ENCODE results near the gene DHRS2.
"Not testable (repeated sequence)": the region's sequence is repeated elsewhere in the genome, so short reads cannot be mapped to it uniquely, and the experiment has no call there.

Gene DHRS2, protein sequence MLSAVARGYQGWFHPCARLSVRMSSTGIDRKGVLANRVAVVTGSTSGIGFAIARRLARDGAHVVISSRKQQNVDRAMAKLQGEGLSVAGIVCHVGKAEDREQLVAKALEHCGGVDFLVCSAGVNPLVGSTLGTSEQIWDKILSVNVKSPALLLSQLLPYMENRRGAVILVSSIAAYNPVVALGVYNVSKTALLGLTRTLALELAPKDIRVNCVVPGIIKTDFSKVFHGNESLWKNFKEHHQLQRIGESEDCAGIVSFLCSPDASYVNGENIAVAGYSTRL

DNA sequence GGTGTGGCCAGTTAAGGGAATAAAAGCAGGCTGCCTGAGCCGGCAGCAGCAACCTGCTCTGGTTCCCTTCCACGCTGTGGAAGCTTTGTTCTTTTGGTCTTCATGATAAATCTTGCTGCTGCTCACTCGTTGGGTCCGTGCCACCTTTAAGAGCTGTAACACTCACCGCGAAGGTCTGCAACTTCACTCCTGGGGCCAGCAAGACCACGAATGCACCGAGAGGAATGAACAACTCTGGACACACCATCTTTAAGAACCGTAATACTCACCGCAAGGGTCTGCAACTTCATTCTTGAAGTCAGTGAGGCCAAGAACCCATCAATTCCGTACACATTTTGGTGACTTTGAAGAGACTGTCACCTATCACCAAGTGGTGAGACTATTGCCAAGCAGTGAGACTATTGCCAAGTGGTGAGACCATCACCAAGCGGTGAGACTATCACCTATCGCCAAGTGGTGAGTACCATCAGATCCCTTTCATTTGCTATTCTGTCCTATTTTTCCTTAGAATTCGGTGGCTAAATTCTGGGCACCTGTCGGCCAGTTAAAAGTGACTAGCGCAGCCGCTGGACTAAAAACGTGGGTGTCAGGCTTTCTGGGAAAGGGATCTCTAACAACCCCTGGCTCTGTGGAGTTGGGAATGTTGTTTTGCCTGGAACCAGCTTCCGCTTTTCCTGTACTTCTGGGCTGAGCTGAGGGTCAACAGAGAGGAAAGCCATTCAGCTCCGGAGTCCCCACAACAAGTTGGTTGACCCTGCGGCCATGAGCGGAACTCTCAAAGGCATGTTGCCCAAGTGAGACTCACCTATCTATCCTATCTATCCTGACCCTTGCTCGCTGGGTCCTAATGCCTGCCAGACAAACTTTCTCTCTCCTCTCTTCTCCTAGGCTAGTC, at the start of gene DHRS2:
TSS of gene DHRS2 (plus strand) at position 48 of the 895 bp plus-strand sequence. CDS start 2,501 bp downstream, outside the sequence.
- DNase-seq, result no peak

DNA sequence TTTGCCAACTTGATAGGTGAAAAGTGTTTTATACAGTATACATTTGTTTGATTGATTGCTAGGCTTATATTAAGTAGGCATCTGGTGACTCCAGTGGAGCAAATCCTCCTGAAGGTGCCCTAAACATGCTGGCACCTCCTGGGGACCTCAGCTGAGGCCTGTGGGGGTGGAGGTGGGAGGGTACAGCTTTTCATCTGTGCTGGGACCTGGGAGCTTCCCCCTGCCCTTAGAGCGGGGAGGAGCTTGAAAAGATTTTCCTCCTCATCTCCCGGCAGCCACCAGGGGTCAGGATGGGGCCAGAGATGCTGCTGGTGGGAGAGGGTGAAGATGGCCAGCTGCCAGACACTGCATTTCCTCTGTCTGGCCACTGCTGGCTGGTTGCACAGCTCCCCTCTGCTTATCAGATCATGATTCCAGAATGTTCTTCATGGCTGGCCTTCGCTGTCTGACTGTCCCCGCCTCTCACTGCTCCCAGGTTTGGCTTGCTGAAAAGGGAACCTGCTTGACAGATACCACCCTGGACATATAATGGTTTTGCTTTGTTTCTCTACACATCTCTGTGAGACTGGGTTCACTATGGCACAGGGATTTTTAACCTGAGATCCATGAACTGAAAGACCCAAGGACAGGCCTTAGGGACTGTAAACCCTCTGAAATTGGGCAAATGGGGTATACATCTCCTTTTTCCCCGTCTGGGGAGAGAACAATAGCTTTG, 47.1 kb upstream of the DHRS2 start:
- DNase-seq, result peak; percentile 73

DNA sequence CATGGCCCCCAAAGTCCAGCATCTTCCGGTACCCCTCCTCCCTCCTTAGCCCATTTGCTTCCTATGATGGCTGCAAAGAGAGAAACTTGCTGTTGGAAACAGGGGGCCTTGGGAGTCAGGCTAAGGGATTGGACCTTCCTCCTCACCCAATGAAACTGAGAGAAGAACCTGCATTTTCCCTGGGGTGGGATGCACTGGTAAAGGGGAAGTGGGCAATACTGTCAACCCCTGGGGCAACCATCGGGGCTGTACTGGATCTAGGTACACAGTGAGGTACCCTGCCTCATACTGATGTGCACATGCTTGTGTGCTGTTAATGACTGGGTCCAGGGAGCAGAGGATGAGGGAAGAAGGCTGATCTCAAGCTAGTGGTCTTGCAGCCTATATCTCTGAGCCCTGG, 46.6 kb upstream of the DHRS2 start:
- DNase-seq, result no peak

DNA sequence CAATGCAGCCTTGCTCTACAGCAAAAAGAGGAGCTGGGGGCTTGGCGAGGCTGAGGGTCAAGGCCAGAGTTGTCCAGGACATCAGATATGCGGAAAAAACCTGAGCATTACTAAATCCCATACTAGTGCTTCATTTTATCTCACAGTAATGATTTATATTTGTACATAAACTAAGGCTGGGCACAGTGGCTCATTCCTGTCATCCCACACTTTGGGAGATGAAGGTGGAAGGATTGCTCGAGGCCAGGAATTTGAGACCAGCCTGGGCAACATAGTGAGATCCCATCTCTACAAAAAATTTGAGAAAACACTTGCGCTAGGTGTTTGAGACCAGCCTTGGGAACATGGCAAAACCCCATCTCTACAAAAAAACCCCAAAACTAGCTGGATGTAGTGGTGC, 46.0 kb upstream of the DHRS2 start:
- no peak for DNase-seq

GRCh38 chr14:23594191-23594590, 42.0 kb upstream of the DHRS2 start:
- not testable (repeated sequence) for DNase-seq

DNA sequence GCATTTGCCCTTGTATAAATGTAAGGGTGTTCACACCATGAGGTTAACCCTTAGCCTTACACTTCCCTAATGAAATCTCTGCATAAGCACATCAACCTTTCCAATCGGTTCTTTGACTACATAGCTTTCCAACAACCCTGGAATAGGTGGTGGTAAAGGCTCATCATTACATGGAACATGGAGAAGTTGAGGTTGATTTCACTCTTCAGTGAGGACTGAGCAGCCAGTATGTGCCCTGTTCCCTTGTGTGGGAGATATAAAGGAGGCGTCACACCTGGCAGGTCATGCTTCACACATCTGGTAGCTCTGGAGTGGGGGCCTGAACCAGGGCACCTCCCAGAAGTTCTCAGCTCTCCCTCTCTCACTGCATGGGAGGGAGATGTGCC, 35.8 kb upstream of the DHRS2 start:
- DNase-seq, result no peak

GRCh38 chr14:23600806-23601205, 35.4 kb upstream of the DHRS2 start:
- no peak for DNase-seq

- no peak for DNase-seq
Measured at GRCh38 chr14:23601424-23601823, 34.7 kb upstream of the DHRS2 start.

GRCh38 chr14:23601845-23602180, 34.4 kb upstream of the DHRS2 start:
- DNase-seq, result no peak

- no peak for DNase-seq
Measured at GRCh38 chr14:23602181-23603095, 33.7 kb upstream of the DHRS2 start.

- no peak for DNase-seq
Measured at GRCh38 chr14:23603103-23603502, 33.1 kb upstream of the DHRS2 start.

GRCh38 chr14:23604148-23604547, 32.0 kb upstream of the DHRS2 start:
- DNase-seq, result no peak

- no peak for DNase-seq
Measured at GRCh38 chr14:23604675-23605170, 31.4 kb upstream of the DHRS2 start.

DNA sequence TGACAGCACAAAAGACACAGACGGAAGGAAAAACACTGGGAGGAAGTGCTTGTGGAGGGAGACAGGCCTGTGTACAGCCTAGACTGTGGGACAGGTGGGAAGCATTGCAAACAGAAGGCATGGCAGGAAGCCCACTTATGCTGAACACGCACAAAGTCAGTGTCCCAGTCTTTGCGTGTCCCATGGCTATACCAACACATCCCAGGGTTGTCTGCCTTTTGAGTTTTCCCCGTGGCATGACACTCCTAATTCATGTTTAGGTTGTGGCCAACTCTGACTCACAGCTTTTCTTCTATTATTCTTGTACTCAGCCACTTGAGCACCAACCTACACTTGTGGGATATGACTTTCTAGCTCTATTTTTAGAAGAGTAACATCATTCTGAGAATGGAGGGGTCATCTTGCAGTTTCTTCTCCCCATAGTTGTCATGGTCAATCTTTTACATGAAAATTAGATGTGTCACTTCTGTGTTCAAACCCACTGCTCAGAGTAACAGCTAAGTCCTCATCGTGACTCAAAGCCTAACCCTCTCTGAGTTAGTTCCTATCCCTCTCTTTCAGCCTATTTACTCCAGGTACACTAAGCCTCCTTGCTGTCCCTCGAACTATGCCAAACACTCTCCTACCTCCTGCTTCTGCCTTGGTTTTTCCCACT, 30.1 kb upstream of the DHRS2 start:
- DNase-seq, result no peak

DNA sequence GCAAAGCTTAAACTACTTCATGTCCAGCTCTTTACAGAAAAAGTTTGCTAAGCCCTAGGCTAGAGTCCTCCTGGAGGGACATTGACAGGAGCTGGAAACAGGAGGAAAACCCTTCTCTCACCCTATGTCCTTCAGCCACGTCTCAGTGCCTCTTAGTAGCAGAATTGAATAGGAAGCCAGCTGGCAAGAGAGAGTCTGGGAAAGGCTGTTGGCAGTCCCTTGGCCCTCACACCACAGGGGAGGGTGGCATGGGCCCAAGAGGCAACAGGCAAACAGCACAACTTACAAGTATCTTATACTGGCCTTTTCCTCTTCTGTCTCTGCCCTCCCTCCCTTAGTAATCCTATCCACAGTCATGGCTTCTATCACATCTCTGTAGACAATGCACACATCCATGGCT, 27.7 kb upstream of the DHRS2 start:
- DNase-seq, result no peak

DNA sequence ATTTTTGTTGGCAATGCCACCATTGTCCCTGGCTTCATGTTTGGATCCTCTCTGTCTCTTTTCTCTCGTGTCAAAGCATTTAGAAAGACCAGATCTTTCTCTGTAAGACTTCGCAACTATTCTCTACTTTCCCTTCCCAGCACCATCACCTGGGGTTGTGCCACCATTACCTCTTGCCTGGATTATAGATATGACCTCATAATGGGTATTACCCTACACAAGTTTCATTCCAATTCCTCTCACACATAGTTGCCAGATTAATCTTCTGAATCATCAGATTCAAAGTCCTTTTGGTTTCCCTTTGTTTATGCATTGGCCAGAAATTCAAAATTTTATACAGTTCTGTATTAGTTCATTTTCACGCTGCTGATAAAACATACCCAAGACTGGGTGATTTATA, 27.2 kb upstream of the DHRS2 start:
- no peak for DNase-seq

GRCh38 chr14:23609411-23610089, 26.6 kb upstream of the DHRS2 start:
- DNase-seq, result not testable (repeated sequence)

GRCh38 chr14:23610090-23610814, 25.9 kb upstream of the DHRS2 start:
- DNase-seq, result no peak

- no peak for DNase-seq
Measured at GRCh38 chr14:23610815-23611289, 25.3 kb upstream of the DHRS2 start.

DNA sequence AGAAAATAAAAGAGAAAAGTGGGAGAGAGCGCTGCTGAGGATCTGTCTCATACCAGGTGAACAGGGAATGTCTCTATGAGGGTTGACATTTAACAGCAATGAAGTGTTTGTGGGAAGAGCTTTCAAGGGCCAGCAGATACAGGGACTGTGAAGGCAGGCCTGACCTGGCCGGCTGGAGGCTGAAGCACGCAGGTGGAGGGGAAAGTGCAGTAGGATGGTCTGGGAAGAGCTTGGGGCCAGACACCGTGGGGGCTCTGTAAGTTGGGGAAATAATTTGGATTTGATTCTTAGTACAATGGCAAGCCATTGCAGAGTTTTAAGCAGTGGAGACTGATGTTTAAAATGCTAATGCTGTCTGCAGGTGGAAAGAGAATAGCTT, 23.8 kb upstream of the DHRS2 start:
- no peak for DNase-seq

Measured in stimulated activated CD4-positive, alpha-beta T cell treated with anti-CD3 and anti-CD28 coated beads, Interleukin-4, amount 100 ng/mL, for 1 hour (primary cell).